Raji (cell line): ENCODE data around the gene RAB33B.

Experiments used
- POLR2A ChIP-seq: IDR thresholded peaks from 2 replicates; pipeline ENCODE4 v1.6.1; 2011; ENCODE audit warnings: low read depth, low read length, control low read depth; ENCODE audit not compliant: insufficient read depth

The RAB33B gene

DNA sequence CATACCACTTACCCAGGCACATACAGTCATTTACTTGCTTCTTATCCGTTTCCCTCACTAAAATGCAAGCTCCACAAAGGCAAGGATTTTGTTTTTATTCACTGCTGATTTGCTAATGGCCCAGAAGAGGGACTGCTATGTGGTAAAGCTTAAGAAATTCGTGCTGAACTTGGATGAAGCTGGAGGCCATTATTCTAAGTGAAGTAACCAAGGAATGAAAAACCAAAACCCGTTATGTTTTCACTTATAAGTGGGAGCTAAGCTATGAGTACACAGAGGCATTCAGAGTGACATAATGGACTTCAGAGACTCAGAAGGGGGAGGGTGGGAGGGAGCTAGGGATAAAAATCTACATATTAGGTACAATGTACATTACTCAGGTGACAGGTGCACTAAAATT, 47.2 kb downstream of the RAB33B start:
- no peak for TF ChIP-seq POLR2A

DNA sequence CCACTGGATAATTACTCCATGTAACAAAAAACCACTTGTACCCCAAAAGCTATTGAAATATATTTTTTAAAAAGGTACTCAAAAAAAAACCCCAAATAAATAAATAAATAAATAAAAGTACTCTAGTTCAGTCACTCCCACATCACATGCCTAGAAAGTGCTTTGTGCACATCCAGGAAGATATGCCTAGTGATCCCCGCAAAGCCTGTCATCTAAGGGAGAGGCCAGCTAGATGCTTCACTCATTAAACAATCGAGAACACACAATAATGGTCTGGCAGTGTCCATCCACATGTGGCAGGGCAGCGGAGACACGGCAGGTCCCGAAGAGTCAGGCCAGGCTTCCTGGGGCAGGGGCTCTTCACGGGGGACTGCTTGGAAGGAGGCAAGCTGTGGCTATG, 47.6 kb downstream of the RAB33B start:
- TF ChIP-seq POLR2A = no peak

DNA sequence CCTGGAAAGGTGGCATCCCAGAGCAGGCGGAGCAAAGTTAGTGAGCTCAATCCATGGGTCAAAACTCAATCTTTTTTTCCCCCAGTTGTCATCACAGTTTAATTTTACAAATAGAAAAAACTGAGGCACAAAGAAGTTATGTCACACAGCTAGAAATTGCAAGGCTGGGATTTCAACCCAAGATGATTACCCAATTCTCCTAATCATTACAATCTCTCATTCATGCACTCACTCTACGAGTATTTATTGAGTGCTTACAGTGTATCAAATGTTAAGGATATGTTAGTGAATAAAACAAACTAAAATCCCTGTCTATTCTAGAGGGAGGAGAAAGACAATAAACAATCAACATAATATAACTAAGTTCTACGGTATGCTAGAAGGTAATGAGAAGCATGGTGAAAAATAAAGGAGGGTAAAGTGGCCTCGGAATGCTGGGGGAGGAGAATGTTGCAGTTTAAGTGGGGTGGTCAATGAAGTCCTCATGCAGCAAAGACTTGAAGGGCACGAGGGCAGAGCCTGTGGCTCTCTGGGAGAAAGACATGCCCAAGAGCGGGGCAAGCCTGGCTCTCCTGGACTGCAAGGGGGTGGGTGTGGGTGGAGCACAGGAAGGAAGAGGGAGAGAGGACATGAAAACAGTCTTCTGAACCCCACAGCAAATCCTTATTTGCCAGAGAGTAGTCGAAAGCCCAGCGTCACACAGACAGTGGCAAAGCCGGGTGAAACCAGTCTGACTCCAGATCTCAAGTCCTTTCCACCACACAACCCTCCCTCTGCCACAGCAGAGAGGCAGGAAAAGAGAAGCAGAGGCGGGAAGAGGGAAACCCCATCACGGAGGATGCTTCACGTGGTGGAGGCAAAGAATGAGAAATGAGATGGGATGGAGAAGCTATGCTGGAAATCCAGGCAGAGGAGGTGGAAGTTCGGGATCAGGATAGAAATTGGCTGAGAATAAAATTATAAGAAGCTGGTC, 48.3 kb downstream of the RAB33B start:
- no peak for TF ChIP-seq POLR2A

DNA sequence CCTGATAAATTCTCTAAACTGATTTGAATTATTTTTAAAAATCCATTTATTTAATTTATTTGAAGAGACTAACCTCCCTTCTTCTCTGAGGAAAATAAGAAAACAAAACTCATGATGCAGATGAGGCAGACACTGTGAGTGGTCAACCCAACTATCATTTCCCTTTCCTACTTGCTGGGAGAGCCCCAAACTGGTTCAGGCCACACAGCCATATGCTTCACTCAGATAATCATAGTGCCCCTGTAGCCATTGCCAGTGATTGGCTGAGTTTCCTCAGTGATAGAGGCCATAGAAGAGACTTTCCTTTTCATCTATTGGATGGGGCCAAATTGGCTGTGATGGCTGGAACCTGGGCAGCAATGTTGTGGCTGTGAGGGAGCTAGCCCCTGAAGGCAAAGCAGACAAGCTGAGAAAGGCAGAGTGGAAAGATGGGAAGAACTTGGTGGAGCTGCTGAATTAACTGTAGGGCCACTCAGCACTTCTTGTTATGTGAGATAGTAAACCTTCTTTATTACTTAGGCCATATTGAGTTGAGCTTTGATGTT, 49.8 kb downstream of the RAB33B start:
- no peak for TF ChIP-seq POLR2A

DNA sequence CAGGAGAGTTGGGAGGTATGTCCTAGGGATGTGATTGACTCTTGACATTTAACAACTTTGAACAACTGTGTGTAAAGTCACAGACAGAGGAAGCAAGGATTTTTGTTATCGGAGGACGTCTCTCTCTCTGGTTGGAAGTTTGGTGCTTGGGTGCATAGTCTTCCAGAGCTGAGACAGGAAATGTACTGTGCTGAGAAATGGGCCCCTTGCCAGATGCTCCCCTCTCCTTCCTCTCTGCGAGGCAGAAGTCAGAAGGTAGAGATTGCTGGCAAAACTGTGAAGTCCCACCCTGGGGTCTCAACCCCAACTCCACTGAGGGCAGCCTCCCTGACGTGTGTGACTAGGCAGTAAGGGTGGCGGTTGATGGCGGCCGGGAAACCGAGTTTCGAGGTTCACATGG, 52.9 kb downstream of the RAB33B start:
- no peak for TF ChIP-seq POLR2A

DNA sequence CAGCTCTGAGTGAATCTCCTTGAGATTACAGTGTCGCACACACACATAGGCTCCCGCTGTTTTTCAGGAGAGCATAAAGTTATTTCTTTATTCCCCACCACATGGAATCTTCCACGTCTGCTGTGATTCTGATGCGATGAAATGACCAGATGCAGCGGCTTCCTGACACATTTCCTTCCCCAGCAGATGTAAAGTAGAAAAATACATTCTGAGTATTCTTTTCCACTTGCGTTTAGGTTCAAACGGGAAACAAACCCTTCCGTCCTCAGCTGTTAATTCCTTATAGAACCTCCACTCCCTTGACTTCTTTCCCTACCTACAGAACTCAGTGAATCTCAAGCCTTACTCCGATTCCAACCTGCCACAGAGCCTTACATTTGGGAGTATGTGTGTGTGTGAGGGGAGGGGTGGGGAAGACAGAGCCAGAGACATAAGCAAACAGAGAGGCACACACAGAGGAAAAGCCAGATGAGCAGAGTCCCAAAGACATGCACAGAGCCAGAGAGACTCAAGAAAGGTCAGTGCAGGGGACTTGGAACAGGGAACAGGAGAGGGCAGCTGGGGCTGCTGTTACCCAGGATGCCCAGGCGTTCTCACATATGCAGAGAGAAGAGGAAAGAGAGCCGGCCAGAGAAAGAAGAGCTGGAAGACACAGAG, 54.8 kb downstream of the RAB33B start:
- no peak for TF ChIP-seq POLR2A

DNA sequence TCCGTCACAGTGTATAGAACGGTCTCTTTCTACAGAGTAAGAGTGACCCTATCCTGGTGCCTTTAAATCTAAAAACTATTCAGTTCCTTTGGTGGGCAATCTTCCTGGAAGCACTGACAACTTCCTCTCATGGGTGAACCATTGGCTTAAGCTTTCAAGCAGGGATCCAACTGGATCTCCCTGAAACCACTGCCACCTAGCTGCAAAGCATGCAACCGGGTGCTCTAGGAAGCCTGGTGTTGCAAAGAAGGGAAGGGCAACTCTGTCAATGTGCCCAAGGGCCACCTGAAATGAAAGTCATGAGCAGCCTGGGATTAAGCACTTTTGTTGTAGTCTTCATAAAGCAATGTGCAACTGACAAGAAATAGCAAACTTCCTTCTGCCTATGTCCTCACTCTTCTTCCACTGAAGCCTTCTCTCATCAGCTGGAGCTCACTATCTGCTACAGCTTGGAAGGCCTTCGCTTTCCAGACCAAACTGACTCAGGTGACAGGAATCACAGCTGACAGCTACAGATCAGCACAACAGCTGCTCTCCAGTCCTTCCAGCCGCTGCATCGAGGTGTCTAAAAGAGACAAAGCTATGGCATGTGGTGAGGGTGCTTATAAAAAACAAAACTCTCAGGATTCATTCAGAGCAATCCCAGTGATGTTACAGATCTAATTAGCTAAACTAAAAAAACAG, 55.9 kb downstream of the RAB33B start:
- TF ChIP-seq POLR2A = no peak

DNA sequence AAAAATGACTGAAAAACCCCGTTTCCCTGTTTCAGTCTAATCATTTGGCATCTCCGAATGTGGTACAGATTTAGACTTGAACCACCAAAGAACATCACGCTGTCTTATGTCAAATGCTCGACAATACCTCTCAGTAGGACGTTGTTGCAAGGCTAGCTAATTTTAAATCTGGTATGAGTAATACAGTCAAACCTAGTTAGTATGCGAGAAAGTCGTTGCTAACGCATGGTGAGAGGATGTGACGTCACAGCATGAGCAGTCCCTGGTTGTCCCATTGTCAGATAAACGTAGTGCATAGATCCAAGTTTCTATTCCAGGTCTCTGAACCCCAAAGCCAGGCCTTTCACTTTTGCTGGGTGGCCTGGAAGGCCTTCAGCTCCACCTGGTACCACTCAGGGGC, 57.4 kb downstream of the RAB33B start:
- TF ChIP-seq POLR2A = no peak

DNA sequence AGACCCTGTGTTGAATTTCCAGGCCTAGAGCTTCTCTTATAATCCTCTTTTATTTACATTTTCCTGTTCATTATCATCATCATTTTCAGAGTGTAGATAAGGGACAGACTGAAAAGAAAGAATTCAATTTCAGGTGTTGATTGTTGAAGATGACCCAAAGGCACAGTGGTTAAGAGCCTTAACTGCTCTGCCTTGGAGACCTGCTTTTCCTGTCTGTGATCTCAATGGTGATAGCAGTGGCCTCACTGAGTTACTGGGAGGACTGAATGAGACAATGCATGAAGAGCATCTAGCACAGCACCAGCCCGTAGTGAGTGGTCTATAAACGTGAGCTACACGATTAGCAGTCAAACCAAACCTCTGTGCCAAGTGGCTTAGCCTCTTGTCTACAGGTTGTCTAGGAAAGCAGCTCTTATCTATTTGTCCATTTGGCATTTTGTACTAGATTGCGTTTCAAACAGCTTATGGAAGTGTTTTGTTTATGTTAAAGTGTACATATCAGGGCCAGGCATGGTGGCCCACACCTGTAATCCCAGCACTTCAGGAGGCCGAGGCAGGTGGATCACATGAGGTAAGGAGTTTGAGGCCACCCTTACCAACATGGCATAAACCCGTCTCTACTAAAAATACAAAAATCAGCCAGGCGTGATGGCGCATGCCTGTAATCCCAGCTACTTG, 60.6 kb downstream of the RAB33B start:
- no peak for TF ChIP-seq POLR2A

DNA sequence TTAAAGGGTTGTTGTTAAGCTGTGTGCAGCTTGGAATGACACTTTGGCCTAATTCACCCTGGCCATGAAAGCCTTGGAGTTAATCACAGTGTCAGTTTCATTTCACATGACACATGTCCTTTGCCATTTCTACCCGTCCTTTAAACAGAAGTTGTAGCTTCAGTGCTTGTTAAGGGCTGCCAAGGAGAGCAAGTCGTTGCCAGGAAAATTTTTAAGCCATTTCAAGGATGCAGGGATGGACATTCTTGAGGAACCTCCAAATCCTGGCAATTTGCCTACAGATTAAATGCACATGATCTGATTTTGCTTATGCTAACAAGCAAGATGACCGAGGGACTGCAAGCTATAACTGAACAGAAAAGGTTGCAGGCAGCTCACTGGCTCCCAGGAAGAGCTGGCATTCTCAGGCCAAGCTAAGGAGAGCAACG, 61.6 kb downstream of the RAB33B start:
- TF ChIP-seq POLR2A = no peak

DNA sequence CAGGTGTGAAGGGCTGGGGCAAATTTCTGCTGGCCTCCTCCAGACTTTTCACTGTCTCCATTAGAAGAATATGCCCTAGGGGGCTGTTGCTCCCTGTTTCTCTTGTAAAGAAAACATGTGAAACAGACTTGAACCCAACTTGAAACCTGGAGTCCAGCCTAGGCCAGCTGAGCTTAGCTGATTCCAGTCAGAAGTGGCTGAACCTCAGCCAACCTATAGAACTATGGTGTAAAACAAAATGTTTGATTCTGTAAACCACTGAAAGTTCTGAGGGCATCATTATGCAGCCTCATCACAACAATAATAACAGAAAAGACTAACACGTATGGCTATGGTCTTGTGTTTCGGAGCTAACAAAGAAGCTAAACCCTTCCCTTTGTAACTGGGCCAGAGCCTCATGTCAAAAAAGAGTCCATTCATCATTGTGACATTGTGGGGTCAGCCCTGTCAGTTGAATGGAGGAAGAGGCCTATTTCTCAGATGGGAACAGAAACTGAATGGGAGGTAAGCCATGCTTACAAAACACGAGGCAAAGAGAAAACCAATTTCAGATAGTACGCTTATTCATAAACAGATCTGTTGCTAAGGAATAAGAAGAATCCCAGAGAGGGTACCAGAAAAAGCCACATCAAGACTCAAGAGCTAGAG, 68.0 kb downstream of the RAB33B start:
- TF ChIP-seq POLR2A = no peak

DNA sequence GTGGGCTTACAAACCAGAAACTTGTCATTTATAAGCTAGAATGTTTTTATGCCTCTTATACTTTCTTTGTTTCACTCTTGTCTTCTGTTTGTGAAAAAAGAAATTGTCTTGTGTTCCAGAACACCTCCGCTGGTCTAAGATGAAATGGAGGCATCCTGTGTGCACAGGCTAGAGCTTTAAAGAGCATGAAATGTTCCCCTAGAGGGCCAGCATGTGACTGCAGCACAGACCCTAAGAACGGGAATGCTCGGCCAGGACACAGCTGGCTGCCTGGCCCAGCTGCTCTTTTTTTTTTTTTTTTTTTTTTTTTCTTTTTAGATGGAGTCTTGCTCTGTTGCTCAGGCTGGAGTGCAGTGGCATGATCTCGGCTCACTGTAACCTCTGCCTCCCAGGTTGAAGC, 68.5 kb downstream of the RAB33B start:
- no peak for TF ChIP-seq POLR2A

DNA sequence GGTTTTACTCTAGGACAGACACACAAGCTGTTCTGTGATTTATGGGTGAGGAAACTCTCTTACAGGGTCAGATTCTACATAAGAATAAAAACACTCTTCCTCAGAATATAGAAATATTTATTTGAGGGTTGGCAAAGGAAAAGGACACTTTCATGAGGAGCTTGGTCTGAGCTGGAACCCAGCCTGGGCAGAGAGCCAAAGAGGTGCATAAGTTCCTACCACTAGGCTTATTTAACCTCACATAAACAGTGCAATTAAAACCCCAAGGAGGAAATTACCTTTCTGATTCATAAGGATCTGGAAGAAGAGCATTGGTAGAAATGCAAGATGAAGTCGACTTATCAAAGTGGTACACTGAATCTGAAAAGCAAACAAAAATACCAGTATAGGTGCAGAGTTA, 69.2 kb downstream of the RAB33B start:
- no peak for TF ChIP-seq POLR2A

DNA sequence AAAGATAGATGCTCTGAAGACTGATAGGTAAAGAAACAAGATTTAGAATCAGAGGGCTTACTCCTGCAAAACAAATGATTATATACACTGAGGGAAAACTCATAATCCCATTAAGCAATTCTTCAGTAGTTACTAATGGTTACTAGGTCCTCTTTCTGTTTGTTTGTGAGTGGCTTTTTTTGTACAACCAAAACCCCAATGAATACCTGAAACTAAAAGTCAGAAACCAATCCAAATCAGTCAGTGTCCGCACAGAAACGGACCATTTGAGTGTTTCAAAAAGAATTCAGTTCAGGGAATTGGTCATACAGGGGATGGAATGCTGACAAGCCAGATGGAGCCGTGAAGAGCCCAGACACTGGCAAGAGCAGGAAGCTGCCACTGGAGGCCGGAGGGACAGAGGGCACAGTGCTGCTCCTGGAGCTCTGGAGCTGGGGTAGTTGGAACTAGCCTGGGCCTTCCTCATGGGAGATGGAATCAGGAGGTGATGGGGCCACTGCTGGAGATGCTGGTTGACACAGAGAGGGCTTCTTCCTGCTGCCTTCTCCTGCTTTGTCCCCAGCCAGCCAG, 70.2 kb downstream of the RAB33B start:
- no peak for TF ChIP-seq POLR2A
